Inflammatory macrophage treated with lipopolysaccharide for 4 hours (primary cell): ENCODE results near the gene ACER3.
"Not testable (repeated sequence)": the region's sequence is repeated elsewhere in the genome, so short reads cannot be mapped to it uniquely, and the experiment has no call there.

Experiments used
- DNase-seq: peaks from one replicate; pipeline ENCODE4 v3.0.0-alpha.2; 2020

The ACER3 gene

DNA sequence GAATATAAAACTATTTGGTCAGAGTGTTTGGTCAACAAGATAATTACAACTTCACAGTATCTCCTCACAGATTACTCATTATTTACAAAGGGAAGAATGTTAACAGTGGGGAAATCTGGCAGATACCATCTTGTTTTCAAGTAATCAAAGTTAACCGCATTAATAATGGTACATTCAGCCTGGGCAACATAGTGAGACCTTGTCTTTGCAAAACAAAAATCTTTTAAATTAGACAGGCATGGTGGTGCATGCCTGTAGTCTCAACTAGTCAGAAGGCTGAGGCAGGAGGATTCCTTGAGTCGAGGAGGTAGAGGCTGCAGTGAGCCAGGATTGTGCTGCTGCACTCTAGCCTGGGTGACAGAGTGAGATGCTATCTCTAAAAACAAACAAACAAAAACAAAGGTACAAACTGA lies 78.5 kb downstream of the ACER3 start:
- DNase-seq: no peak

DNA sequence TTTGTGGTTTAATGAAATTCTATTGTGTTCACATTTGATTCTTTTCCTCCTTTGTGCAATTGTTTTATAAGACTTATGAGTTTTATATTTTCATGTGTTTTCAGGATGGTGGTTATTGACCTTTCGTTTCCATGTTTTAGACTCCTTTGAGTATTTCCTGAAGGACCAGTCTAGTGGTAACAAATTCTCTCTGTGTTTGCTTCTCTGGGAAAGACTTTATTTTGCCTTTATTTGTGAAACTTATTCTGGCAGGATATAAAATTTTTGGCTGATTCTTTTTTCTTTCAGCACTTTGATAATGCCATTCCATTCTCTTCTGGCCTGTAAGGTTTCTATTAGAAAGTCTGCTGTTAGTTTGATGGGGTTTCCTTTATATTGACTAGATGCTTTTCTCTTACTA lies 83.5 kb downstream of the ACER3 start:
- DNase-seq: no peak

DNA sequence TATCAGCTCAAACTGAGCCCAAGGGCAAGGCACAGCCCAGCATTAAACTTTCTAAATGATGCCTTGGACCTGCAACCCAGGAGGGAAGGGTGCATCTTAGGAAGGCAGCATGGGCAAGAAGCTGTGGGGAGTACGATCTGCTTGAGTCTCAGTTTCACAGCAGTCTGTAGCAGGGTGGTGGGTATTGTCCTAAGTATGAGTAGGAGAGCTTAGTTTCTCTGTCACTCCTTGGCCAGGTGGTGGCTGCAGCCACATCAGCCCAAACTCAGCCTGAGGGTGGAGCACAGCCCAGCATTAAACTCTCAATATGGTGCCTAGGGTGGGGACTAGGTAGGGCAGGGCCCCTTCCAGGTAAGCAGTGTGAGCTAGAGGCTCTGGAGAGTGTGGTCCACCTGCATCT lies 85.5 kb downstream of the ACER3 start:
- DNase-seq: no peak

DNA sequence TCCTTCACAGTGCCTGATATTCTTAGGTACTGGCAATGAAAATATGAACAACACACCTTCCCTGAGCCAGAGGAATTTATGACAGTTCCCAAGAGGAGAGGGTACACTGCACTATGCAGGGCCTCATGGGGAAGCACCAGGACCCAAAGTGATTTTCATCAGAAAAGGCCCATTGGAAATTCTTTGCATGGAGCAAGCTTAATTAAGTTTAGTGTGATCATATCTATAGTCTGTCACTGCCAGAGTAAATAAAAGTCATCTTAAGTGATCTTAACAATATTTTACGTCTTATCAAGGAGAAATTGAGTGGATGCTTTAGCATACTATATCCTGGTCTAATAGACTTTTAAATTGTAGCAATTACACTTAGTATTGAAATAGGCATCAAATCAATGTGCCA lies 86.5 kb downstream of the ACER3 start:
- DNase-seq: no peak

DNA sequence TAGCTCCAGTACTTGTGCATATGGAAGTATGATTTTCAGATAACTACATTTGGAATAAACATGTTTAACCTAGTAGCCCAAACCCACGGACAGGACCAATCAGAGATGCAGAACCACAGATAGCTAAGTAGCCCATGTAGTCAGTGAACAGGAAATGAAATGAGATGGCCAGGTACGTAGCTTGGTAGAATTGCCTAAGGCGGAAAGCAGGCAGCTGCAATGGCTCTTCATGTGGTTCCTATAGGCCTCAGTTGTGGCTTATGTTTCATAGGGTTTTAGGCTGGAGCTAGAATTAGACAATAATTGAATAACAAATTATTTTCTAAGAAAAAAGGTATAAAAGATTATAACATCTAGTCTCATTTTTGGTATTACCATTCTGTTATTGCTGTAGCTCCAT lies 87.1 kb downstream of the ACER3 start:
- no peak for DNase-seq

DNA sequence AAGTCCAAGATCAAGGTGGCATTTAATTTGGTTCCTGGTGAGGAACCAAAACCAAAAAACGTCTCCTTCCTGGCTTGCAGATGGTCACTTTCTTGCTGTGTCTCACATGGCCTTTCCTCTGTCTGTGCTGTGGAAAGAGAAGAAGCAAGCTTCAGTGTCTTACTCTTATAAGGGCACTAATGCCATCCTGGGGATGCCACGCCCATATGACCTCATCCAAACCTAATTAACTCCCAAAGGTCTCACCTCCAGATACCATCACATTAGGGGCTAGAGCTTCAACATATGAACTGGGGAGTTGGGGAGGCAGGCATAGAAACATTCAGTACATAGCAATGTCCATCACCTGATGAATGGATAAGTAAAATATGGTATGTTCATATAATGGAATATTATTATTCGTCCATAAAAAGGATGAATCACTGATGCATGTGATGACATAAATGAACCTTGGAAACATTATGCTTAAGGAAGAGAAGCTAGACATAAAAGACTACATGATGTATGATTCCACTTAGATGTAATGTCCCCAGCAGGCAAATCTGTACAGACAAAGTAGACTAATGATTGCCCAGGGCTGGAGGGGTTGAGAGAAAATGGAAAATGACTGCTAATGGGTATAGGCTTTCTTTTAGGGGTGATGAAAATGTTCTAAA lies 94.9 kb downstream of the ACER3 start:
- no peak for DNase-seq

DNA sequence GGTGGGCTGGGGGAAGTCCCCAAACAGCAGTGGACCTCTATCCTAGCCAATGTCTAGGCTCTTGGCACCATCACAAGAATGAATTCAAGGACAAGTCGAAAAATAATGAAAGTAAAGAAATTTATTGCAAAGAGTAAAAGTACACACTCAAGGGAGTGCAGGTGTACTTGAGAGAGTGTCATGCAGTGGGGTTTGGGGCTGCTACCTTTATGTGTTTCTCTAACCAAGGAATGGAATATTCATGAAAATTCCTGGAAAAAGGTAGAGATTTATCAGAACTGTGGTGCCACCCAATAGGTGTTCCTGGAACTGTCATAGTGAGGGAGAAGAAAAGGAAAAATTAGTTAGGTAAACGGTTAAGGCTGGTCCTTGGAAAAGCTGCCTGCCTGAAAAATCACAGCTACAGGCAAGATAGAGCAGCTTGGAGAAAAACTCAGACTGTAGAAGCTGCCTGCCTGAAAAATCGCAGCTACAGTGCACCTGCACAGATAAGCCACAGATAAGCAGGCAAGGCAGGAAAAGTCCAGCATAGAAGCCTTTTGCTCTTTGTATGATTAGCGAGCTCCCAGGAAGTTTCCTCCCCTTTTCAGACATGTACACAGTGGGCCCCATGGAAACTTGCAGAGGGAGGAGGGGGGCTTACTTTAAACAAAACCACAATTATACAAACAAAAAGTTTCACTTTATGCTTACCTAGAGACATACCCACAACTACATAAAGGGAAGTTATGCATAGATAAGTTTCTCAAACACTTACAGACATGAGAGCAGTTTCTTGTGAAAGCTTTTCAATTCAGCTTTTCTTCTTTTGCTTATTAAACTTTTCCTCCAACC lies 102.1 kb downstream of the ACER3 start:
- no peak for DNase-seq

DNA sequence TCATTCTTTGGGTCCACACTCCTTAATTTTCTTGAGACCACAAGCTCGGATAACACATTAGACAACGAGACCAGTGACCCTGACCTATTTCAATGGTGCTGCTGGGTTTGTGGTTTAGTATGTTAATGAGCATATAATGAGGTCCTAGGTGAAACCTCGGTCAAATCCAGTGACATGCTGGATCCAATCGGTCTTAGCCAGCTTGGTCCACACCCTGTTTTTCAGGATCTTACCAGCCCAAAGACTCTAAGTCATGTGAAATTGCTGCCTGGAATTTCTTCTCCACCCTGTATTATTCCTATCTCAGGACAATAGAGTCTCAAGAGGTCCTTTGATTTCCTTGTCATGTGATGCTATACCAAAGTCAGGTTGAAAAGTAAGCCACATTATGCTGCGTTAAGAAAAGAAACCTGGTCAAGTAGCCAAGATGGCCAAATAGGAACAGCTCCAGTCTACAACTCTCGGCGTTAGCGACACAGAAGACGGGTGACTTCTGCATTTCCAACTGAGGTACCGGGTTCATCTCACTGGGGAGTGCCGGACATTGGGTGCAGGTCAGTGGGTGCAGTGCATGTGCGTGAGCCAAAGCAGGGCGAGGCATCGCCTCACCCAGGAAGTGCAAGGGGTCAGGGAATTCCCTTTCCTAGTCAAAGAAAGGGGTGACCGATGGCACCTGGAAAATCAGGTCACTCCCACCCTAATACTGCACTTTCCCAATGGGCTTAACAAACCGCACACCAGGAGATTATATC lies 102.9 kb downstream of the ACER3 start:
- not testable (repeated sequence) for DNase-seq

DNA sequence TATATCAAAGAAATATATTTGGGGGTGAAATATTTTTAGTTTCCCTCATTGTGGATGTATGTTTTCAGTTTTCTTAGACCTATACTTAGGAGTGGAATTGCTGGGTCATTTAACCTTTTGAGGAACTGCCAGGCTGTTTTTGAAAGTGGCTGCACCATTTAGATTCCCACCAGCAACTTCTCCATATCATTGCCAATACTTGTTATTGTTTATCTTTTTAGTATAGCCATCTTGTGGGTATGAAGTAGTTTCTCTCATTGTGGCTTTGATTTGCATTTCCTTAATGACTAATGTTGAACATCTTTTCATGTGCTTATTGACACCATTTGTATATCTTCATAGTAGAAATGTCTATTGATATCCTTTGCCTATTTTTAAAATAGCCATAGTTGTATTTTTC lies 111.3 kb downstream of the ACER3 start:
- DNase-seq: no peak

DNA sequence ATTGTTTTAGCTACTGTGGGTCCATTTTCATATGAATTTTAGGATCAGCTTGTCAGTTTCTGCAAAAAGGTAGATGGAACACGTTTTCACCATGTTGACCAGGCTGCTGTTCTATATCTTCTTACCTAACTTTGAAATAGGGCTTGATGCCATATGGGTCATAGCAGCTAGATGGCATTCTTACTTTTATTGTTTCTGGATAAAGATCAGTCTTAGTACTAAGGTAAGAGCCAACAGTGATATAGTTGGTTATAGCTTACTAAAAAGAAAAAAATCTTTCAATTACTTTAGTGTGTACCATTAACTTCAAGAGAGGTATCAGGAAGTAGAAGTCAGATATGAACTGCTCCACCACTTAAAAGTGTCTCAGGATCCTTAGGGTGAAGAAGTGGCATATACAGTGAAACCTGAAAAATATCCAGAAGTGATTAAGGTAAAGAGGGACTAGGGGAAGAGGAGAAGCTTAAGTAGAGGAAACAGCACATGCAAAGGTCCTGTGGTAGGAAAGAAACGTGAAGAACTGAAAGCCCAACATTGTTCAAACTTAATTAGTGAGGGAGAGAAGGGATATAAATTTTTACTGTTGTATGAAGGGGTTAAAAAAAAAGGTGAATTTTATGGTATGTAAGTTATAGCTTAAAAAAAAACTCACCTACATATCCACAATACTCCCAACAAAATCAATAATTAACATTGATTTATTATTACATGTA lies 113.6 kb downstream of the ACER3 start:
- no peak for DNase-seq

DNA sequence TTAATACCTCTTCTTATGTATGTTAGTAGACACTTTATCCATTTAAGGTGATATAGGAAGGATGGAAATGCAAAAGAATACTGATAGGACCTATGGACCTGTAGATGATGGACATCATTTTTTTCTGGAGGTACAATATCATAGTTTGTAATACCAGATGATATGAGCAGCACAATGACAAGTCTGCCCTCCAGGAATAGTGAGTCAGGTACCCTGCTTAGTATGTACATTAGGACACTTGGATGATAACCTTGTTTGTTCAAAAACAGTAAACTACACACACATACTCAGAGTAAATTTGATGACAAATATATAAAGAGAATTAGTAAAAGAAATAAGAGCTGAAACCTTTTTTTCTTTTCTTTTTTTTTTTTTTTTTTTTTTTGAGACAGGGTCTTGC lies 114.8 kb downstream of the ACER3 start:
- no peak for DNase-seq

DNA sequence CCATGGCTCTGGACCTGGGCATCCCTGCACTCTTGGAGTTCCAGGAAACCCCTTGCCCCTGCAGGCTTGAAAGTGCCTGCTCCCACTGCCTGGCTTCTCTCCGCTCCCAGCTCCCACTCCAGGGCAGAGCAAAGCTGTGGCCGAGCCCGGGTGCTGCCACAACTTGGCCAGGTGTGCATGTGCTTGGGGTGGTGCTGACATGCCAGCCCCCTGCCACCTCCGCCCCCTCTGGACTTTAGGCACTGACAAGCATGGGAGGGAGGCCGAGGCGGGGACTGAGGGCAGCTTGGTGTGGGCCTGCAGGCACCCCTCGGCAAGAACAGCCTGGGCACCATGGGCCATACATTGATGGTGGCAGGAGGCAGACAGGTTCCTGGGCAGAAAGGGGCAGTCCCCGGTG lies 117.1 kb downstream of the ACER3 start:
- no peak for DNase-seq

DNA sequence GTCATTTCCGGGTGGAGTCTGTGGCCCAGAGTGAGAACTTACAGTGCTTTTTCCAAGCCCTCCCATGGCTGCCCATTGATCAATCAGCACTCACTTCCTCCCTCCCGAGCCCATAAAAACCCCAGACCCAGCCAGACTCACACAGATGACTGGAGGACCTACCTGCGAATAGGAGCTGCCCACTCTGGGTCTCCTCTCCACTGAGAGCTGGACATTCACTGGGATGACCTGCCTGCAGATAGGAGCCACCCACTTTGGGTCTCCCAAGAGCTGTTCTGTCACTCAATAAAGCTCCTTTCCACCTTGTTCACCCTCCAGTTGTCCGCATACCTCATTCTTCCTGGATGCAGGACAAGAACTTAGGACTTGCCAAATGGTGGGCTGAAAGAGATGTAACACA lies 117.5 kb downstream of the ACER3 start:
- no peak for DNase-seq

DNA sequence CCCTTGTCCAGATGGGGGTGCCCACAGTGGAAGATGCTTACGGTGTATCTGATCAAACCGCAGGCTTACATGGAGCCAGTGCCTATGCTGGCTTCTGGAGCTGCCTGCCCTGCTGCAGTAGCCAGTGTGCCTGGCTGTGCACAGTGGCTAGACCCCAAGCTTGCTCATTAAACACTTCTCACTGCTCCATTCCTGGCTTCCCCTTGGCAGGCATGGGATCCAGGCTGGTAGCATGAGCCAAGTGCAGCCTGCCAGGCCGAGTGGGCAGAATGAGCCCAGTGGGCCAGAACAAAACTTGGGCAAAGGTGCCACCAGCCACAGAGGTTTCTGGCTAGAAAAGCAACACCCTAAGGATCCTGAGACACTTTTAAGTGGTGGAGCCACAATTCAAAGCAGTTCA lies 118.1 kb downstream of the ACER3 start:
- no peak for DNase-seq

DNA sequence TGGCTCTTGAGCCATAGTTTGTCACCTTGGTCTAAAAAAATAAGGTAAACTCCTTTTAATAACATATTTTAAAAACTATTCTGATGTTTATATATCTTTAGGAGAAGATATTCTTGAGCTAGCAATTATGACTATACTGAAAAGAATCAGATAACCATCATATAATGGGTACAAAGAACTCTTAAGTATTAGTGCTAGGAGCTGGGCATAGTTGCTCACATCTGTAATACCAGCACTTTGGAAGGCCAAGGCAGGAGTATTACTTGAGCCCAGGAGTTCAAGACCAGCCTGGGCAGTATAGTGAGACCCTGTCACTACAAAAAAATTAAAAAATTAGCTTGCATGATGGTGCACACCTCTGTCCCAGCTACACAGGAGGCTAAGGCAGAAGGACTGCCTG lies 119.5 kb downstream of the ACER3 start:
- DNase-seq: no peak

DNA sequence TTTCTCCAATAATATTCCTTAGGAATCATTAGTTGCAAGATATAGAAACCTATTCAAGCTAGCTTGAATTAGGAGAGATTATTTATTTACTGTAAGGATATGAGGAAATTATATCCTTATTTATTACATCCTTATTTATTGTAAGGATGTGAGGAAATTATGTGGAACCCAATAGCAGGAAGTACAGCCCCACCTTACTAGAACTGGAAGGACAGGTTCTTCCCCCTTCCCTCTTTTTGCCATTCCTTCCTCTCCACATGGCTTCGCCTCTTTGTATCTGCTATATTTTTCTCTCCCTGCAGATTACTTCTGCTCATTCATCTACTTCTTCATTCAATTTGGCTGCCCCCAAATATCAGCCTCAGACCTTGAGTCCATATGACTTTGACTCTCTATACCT lies 124.0 kb downstream of the ACER3 start:
- no peak for DNase-seq

DNA sequence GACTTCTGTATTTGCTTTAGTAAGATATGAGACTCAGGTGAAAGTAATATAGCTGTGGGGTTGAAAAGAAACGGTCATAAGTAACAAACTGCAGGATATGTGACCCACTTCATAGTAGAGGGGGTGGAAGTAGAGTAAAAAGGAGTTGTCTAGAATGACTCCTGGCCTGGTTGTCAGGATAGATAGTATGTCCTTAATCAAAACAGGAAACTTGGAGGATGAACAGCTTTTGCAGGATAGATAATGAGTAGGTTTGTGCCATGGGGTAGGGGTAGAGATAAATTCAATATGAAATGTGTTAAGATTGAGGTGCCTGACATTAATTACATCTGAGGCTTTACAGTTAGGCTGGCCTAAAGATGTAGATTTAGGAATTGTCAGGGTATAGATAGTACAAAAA lies 126.5 kb downstream of the ACER3 start:
- no peak for DNase-seq

DNA sequence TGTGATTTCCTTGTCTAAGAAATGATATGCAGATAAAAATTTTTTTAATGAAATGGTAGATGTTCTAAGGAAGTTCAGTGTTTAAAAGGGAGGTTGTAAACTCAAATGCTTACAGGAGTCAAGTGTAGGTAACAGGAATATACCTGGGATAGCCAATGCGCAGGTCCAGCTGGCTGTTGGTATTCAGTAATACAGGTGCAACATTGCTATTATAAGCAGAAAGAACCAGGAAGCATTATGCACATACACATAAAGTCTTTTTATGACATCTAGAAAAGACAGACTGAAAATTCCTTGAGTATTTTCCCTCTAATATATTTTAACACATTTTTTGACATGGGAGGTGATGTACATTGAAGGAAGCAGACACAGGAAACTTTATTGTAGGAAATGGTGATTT lies 129.9 kb downstream of the ACER3 start:
- no peak for DNase-seq

DNA sequence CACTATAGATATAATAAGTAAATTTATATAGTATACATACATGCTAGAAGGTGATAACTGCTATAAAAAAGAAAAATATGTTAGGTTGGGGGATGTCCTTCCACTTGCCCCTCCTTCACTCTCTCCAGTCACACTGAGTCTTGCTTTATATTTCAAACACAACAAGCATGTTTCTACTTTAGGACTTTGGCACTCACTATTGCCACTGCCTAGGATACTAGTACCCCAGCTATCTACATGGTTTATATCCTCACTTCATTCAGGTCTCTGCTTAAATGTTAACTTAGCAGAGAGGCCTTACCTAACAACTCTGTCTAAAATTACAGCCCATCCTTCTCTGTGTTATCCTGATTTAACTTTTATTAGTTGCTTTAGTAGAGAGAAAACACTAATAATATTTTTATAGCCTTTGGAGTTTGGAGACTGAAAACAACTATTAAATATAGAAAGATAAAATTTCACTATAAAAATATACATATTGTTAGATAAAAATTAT lies 134.4 kb downstream of the ACER3 start:
- DNase-seq: no peak

DNA sequence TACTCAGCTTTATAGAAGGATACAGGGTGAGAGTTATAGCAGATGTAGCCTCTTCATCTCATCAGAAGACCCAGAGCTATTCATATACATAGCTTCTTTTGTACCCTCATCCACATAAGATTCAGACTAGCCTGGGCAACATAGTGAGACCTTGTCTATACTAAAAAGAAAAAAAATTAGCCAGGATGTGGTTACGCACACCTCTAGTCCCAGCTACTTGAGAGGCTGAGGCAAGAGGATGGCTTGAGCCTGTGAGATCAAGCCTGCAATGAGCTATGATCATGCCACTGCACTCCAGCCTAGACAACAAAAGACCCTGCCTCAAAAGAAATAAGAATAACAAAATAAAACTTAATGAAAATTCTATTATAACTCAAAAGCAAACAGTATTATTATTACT lies 136.8 kb downstream of the ACER3 start:
- DNase-seq: no peak

DNA sequence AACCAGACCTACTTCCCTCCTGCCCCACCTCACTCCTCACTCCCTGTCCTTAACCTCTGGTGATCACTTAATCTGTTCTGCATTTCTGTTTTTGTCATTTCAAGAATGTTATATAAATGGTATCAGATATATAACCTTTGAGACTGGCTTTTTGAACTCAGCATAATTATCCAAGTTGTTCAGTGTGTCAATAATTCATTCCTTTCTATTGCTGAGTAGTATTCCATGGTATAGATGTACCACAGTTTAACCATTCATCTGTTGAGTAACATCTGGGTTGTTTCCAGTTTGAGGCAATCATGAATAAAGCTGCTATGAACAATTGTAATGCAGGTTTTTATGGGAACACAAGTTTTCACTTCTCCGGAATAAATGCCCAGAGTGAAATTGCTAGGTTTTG lies 138.9 kb downstream of the ACER3 start:
- no peak for DNase-seq

DNA sequence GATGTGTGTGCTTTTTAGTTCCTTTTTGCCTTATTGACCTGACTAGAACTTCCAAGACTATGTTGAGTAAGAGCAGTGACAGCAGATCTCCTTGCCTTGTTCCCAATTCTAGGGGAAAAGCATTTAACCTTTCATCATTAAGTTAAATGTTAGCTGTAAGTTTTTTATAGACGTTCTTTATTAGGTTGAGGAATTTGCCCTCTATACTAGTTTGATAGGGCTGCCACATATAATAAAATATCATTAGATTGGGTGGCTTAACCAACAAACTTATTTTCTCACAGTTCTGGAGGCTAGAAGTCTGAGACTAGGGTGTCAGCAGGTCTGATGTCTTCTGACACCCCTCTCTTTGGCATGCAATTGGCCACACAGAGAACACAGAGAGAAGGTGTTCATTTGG lies 140.9 kb downstream of the ACER3 start:
- no peak for DNase-seq

DNA sequence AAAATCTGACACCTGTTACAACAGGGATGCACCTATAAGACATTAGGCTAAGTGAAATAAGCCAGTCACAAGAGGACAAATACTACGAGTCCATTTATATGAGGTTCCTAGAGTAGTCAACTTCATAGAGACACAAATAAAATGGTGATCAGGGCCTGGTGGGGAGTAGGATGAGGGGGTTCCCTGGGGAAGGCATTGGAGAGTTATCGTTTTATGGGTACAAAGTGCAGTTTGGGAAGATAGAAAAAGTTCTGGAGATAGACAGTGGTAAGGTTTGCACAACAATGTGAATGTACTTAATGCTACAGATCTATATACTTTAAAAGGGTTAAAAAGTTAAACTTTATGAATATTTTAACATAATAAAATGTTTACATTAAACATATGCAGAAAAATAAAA lies 142.1 kb downstream of the ACER3 start:
- no peak for DNase-seq
